ENCODE data around the gene VPS45.
A peak's percentile ranks its signal among the peaks of the same experiment; 100 is the strongest.

Gene VPS45

GRCh38 chr1:150164224-150164623 is 96.6 kb downstream of the VPS45 start:
- in situ Hi-C loops (cut with MboI; ENCODE audit: low pct_unique_long_range_greater_than_20kb, low sequenced_read_pairs, unreplicated experiment) = no loop called here
- TF ChIP-seq, protein P1, sequence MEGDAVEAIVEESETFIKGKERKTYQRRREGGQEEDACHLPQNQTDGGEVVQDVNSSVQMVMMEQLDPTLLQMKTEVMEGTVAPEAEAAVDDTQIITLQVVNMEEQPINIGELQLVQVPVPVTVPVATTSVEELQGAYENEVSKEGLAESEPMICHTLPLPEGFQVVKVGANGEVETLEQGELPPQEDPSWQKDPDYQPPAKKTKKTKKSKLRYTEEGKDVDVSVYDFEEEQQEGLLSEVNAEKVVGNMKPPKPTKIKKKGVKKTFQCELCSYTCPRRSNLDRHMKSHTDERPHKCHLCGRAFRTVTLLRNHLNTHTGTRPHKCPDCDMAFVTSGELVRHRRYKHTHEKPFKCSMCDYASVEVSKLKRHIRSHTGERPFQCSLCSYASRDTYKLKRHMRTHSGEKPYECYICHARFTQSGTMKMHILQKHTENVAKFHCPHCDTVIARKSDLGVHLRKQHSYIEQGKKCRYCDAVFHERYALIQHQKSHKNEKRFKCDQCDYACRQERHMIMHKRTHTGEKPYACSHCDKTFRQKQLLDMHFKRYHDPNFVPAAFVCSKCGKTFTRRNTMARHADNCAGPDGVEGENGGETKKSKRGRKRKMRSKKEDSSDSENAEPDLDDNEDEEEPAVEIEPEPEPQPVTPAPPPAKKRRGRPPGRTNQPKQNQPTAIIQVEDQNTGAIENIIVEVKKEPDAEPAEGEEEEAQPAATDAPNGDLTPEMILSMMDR (IDR thresholded peaks at IDR 0.05; ENCODE audit: extremely low read depth, insufficient read depth, missing control alignments) = no peak
- DNase-seq (ENCODE audit: low spot score) = no peak

- in situ Hi-C loops (cut with MboI; ENCODE audit: low pct_unique_long_range_greater_than_20kb, low sequenced_read_pairs, unreplicated experiment) = loop anchor here (5.0 kb wide), 1 partner anchor 92 kb away; no protein-coding TSS in a partner anchor
- no peak for DNase-seq (ENCODE audit: low spot score)
- TF ChIP-seq, protein P1 (IDR thresholded peaks at IDR 0.05; ENCODE audit: extremely low read depth, insufficient read depth, missing control alignments) = no peak
Measured at GRCh38 chr1:150164779-150165178, 97.2 kb downstream of the VPS45 start.

GRCh38 chr1:150165622-150166612 is 98.3 kb downstream of the VPS45 start:
- TF ChIP-seq, protein P1 (IDR thresholded peaks at IDR 0.05; ENCODE audit: extremely low read depth, insufficient read depth, missing control alignments) = peak; percentile 88
- in situ Hi-C loops (cut with MboI; ENCODE audit: low pct_unique_long_range_greater_than_20kb, low sequenced_read_pairs, unreplicated experiment) = loop anchor here (5.0 kb wide), 1 partner anchor 94 kb away; no protein-coding TSS in a partner anchor
- DNase-seq (ENCODE audit: low spot score) = peak; percentile 61

- TF ChIP-seq, protein P1 (IDR thresholded peaks at IDR 0.05; ENCODE audit: extremely low read depth, insufficient read depth, missing control alignments) = peak; percentile 90
- in situ Hi-C loops (cut with MboI; ENCODE audit: low pct_unique_long_range_greater_than_20kb, low sequenced_read_pairs, unreplicated experiment) = loop anchor here (5.0 kb wide), 1 partner anchor 97 kb away; no protein-coding TSS in a partner anchor
- DNase-seq (ENCODE audit: low spot score) = peak; percentile 74
Measured at GRCh38 chr1:150168960-150169601, 101.5 kb downstream of the VPS45 start.

DNA sequence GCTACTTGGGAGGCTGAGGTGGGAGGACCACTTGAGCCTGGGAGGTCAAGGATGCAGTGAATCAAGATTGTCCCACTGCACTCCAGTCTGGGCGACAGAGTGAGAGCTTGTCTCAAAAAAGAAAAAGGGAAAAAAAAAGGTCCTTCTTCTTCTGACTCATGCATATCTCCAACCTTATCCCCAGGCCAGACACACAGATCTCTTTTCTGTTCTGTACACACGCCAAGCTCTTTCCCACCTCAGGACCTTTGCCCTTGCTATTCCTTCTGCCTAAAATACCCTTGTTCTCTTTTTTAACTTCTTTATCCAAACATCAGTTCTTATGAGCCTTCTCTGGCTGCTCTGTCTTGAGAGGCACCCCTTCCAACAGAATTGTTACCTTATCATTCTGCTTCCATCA is 104.2 kb downstream of the VPS45 start:
- no peak for DNase-seq (ENCODE audit: low spot score)
- in situ Hi-C loops (cut with MboI; ENCODE audit: low pct_unique_long_range_greater_than_20kb, low sequenced_read_pairs, unreplicated experiment) = loop anchor here (10.0 kb wide), 1 partner anchor 207 kb away; no protein-coding TSS in a partner anchor
- TF ChIP-seq, protein P1 (IDR thresholded peaks at IDR 0.05; ENCODE audit: extremely low read depth, insufficient read depth, missing control alignments) = no peak

GRCh38 chr1:150173141-150173585 is 105.6 kb downstream of the VPS45 start:
- in situ Hi-C loops (cut with MboI; ENCODE audit: low pct_unique_long_range_greater_than_20kb, low sequenced_read_pairs, unreplicated experiment) = loop anchor here (10.0 kb wide), 1 partner anchor 208 kb away; no protein-coding TSS in a partner anchor
- no peak for DNase-seq (ENCODE audit: low spot score)
- TF ChIP-seq, protein P1 (IDR thresholded peaks at IDR 0.05; ENCODE audit: extremely low read depth, insufficient read depth, missing control alignments) = no peak
